DMS153 treated with DMSO at 0.1 percent for 48 hours (cell line): ENCODE measurements around the gene KRTAP10-7.
"Not testable (repeated sequence)": the region's sequence is repeated elsewhere in the genome, so short reads cannot be mapped to it uniquely, and the experiment has no call there.

Experiments used
- DNase-seq: peaks from one replicate; lab custom pipeline; 2025; ENCODE audit not compliant: unreplicated experiment; lab: John Stamatoyannopoulos, UW

KRTAP10-7 gene

GRCh38 chr21:44571844-44572782, 28.3 kb upstream of the KRTAP10-7 start:
- DNase-seq = no peak

DNA sequence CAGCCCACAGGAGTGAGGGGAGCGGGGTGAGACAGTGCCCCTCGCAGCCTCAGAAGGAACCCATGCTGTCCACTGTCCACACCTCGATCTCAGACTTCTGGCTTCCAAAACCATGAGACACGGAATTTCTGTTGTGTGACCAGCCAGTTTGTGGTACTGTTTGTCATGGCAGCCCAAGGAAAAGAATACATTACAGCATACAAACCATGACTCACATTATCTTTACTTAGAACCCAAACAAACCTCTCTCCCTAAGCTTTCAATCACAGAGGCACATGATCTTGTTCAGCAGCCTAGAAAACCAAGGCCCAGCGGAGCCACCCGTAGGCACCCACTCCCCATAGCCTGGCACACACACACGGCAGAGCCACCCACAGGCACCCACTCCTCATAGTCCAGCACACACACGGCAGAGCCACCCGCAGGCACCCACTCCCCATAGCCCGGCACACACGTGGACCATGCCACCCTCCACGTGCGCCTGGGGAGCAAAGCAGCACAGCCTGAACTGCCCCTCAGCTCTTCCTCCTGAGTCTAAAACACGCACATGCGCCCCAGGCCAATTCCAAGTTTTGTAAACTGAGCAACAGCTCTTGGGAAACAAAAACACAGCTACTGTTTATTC, 27.3 kb upstream of the KRTAP10-7 start:
- DNase-seq = no peak

- not testable (repeated sequence) for DNase-seq
Observed at GRCh38 chr21:44573630-44574456, 26.6 kb upstream of the KRTAP10-7 start, which contains the start of gene KRTAP10-4. Gene KRTAP10-4, plus strand, starts transcription at chr21:44573729. Its CDS starts 30 bp downstream, at chr21:44573759.

DNA sequence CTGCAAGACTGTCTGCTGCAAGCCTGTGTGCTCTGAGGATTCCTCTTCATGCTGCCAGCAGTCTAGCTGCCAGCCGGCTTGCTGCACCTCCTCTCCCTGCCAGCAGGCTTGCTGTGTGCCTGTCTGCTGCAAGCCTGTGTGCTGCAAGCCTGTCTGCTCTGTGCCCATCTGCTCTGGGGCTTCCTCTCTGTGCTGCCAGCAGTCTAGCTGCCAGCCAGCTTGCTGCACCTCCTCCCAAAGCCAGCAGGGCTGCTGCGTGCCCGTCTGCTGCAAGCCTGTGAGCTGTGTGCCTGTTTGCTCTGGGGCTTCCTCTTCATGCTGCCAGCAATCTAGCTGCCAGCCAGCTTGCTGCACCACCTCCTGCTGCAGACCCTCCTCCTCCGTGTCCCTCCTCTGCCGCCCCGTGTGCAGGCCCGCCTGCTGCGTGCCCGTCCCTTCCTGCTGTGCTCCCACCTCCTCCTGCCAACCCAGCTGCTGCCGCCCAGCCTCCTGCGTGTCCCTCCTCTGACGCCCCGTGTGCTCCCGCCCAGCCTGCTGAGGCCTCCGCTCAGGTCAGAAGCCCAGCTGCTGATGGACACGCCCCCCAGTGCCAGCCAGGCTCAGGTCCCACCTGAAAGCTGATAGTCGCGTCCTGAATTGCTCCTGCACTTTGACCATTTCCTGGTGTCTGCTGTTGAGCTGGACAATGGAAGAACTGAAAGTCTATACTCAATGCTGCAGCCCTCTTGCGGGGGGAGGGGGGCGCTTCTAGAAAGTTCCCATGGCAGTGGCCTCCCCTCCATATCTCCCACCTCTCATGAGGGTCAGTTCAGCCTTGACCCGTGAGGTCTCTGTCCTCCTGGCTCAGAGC, 25.7 kb upstream of the KRTAP10-7 start:
- DNase-seq = no peak

DNA sequence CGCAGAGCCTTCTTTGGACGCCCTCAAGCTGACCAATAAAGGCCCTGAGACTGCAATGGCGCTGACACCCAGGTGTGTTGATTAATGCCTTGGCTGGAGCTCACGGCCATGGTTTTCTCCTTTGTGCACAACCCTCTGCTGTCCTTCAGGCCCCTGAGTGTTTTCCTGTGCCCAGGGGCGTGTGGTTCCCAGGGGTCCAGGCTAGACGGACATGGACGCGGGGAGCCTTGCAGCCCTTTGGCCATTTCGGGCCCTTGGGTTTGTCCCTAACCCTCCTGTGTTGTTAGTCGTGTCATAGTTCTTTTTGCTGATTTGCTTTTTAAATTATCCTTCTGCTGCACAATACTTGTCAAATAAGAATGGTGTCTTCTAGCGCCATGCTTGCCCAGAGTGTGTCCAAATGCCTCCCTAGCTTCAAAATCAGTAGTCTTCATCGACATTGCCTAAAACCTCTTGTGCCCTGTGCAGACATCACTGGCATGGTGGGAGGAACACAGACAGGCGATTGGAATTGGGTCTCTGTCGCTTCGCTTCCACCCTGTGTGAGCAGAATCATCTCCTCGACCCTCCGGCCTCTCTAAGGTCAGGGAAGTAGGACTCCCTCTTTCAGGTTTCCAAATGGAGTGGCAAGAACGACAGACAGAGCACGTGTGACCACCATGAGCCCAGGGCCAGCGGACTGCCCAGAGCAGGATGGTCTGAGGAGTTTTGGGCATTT, 24.9 kb upstream of the KRTAP10-7 start:
- no peak for DNase-seq

DNA sequence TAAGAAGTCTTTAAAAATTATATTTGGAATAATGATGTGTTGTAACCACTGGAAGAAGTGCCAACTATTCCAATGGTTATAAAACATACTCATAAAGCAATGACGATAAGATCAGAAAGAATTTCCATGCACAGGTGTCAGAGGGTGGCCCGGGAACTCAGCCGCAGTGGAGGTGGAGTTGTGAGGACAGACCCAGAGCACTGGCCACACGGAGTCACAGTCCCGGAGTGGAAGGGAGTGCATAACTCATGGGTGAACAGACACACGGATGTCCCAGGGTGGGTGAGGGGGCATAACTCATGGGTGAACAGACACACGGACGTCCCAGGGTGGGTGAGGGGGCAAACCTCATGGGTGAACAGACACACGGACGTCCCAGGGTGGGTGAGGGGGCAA, 24.4 kb upstream of the KRTAP10-7 start:
- no peak for DNase-seq

DNA sequence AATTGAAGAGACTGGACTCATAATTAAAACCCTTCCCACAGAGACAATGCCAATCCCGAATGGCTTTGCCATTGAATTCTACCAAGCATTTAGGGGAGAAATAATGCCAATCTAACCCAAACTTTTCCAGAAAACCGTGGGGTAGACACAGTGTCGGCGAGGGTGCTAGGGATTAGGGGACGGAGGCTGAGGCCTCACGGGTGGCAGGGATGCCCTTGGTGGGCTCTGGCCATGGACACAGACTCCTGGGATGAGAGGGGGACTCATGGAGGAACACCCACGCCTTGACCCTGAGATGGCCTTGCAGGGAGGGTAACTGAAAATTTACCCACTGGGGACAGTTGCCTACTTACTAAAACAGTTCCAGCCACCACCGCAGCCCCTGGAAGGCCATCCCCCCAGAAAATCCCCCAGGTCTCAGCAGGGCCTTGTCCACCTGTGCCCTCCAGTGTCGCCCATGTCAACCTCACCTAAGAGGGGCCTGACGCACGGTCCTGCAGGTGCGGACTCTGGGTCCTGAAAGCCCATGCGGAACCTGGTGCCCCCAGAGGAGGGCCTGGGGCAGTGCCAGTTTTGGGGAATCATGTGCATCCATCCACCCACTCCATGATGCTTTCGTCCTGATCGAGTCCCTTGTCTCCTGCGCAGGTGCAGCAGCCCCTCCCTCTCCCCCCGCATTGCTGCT, 21.9 kb upstream of the KRTAP10-7 start:
- DNase-seq = no peak

DNA sequence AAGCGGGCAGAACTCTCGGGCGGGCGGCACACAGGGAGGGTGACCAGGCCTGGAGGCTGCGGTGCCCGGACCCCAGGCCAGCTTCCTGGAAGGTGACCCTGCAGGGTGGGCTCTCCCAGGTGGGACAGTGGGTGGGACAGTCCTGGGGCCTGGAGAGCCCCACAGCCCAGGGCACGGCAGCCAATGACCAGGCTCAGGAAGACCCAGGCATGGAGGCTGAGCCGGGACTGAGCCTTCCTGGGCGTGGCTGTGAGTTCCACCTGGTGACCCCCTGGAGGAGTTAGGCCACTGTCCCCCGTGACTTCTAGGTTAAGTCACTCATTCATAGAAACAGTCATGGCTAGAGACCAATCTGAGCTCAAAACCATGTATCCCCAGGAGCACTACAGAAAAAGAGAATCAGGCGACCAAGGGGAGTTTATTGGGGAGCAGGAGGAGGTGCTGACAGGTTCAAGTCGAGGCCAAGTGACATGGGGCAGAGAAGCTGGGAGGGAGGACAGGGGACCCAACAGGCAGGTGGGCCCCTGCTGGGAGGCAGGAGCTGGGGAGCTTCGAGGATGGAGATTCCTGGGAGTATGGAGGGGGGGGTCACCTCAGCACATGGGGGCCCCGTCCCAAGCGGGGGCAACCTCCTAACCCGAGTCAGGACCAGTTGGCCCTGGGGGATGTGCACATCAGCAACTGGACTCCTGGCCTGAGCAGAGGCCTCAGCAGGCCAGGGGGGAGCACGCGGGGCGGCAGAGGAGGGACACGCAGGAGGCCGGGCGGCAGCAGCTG, 21.2 kb upstream of the KRTAP10-7 start:
- no peak for DNase-seq

DNA sequence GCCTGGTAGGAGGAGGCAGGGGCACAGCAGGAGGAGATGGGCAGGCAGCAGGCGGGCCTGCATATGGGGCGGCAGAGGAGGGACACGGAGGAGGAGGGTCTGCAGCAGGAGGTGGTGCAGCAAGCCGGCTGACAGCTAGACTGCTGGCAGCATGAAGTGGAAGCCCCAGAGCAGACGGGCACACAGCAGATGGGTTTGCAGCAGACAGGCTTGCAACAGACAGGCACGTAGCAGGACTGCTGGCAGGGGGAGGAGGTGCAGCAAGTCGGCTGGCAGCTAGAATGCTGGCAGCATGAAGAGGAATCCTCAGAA, 20.6 kb upstream of the KRTAP10-7 start:
- no peak for DNase-seq

DNA sequence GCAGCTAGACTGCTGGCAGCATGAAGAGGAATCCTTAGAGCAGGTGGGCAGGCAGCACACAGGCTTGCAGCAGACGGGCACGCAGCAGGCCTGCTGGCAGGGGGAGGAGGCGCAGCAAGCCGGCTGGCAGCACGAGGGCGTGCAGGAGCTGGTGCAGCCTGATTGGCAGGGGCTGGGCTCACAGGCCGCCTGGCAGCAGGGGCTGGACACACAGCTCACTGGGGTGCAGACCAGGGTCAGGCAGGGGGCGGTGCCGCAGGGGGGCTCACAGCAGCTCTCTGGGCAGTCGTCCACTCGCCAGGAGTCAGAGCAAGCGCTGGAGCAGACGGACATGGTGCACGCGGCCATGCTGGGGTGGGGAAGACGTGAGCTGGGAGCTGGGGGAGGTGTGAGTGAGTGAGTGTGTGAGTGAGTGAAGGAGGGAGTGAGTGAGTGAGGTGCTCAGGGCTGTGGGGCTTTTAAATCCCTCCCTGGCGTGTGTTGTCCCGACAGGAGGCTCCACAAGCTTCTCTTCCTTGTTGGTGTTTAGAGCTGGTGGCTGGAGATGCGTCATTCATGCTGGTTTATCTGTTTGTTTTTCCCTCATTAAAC, 20.1 kb upstream of the KRTAP10-7 start, which contains the start of gene KRTAP10-5:
KRTAP10-5 (minus strand) TSS at position 374 of the 591 bp plus-strand sequence; CDS start at position 348, 26 bp downstream.
- DNase-seq = not testable (repeated sequence)

DNA sequence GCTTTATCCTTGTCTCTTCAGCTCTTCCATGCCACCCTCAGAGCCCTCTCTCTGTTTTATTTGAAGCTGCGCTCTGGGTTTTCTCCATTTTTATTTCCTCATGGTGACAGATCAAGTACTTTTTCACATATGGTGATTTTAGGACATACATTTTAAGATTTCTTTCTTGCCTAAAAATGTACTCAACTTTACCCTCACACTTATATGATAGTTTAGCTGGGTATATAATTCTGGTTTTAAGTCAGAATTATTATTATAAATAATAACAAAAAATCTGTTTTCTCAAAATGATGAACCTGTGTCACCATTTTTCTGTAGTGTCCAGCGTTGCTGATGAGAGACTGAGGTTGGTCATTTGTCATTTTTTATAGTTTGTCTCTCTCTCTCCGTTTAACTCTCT, 19.2 kb upstream of the KRTAP10-7 start:
- DNase-seq = no peak

GRCh38 chr21:44582055-44582454, 18.3 kb upstream of the KRTAP10-7 start:
- no peak for DNase-seq

DNA sequence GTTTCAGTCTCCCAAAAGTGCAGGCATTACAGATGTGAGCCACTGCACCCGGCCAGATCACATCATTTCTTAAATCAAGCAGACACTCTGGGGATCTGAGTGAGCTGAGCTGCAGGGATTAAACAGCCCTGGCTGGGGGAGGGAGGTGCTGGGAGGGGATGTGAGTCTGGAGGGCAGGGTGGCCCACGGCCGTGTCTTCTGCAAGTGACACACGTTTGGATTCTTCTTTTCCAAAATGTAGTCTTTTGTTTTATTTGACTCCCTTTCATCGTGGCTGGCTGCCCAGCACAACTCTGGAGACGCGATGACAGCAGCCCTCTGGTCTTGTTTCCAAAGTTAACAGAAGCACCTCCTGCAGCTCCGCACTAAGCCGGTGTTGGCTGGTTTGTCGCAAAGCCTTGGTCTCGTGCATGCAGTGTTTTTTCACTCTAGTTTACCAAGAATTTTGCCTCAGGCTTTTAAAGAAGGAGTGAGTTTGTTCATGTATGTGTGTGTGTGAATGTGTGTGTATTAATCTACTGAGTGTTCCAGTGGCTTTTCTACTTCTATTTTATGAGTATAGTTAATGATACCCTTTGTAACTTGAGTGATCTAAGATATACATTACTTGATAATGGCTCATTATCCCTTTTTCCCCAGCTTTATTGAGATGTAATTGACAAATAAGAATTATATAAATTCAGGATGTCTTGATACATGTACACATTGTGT, 17.2 kb upstream of the KRTAP10-7 start:
- DNase-seq = no peak

GRCh38 chr21:44583800-44584147, 16.6 kb upstream of the KRTAP10-7 start:
- no peak for DNase-seq

DNA sequence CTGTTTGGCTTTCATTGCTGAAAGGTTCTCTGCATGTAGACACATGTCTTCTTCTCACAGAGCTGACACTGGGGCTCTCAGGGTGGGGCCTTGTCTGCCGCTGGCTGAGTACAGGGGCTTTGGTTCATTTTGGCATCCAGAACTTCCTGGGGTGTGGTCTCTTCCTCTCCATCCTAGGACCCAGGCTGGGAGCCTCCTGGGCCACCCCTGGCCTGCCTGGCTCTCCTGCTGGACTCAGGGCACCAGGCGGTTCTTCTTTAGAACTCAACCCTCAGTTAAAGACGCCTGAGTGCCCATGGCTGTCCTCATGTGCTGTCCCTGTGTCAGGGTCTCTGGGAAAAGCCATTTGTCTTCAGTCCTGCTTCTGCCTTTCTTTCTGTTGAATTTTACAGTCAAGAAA, 14.5 kb upstream of the KRTAP10-7 start:
- no peak for DNase-seq

- no peak for DNase-seq
Observed at GRCh38 chr21:44589094-44589493, 11.3 kb upstream of the KRTAP10-7 start.

GRCh38 chr21:44589586-44590305, 10.7 kb upstream of the KRTAP10-7 start:
- no peak for DNase-seq
